K562 (cell line): ENCODE data around the gene S100A6. TPM values are rescaled to one million over a fixed set of nuclear protein-coding genes. Genes with fewer than 3 reads are reported as not detected.
A peak's percentile ranks its signal among the peaks of the same experiment; 100 is the strongest.

ENCODE experiments used
- E2F6 ChIP-seq, 2 experiments: IDR thresholded peaks; 2 replicates each; pipeline ENCODE4 v1.6.1; 2011; ENCODE audit warnings: borderline replicate concordance in 1 of 2, control low read depth in 1 of 2, low read depth in 1 of 2, low read length in 1 of 2, mild to moderate bottlenecking in 1 of 2, mixed read lengths in 1 of 2, moderate library complexity in 1 of 2; ENCODE audit not compliant: insufficient read depth in 1 of 2, insufficient read length in 1 of 2, poor library complexity in 1 of 2, severe bottlenecking in 1 of 2; ENCODE audit errors: extremely low read depth in 1 of 2
- KLF16 ChIP-seq: IDR thresholded peaks from 2 replicates; pipeline ENCODE4 v1.6.1; 2016; ENCODE audit warnings: antibody characterized with exemption
- L3MBTL2 ChIP-seq: fragments of 450-650 bp; IDR thresholded peaks from 2 replicates; pipeline ENCODE4 v1.6.1; 2016; ENCODE audit warnings: mild to moderate bottlenecking, moderate library complexity
- MAFF ChIP-seq: IDR thresholded peaks from 2 replicates; pipeline ENCODE4 v1.6.1; 2012; ENCODE audit warnings: low read length, improper control_type of control experiment
- MLX ChIP-seq, 2 experiments: fragments of 450-650 bp in 1 of 2; sonication (generic) in 1 of 2; formaldehyde crosslinking; conservative IDR thresholded peaks; 2 replicates each; pipeline versions ENCODE4 v1.4.0 to v1.8.1; 2020 to 2022; ENCODE audit warnings: mild to moderate bottlenecking in 1 of 2, missing genetic modification reagents in 1 of 2
- NFXL1 ChIP-seq: fragments of 450-650 bp; formaldehyde crosslinking; IDR thresholded peaks from 2 replicates; pipeline ENCODE4 v1.4.0; 2021; ENCODE audit warnings: mild to moderate bottlenecking
- PRMT5 ChIP-seq: sonication (generic); formaldehyde crosslinking; IDR thresholded peaks from 2 replicates; pipeline ENCODE4 v1.5.0; 2020; ENCODE audit warnings: missing genetic modification reagents
- SIN3A ChIP-seq, 2 experiments: fragments of 150-350 bp in 1 of 2; IDR thresholded peaks; 2 replicates each; pipeline ENCODE4 v1.6.1; 2011 to 2016; ENCODE audit warnings: borderline replicate concordance in 2 of 2, low read depth in 2 of 2, low read length in 2 of 2, mild to moderate bottlenecking in 2 of 2, moderate library complexity in 2 of 2; ENCODE audit not compliant: control insufficient read depth in 1 of 2
- THAP12 ChIP-seq: fragments of 250-450 bp; sonication (Bioruptor Pico); IDR thresholded peaks from 2 replicates; pipeline ENCODE4 v1.9.0; 2021; ENCODE audit warnings: mild to moderate bottlenecking, inconsistent platforms
- VEZF1 ChIP-seq: fragments of 200-800 bp; sonication (Bioruptor generic); IDR thresholded peaks from 2 replicates; pipeline ENCODE4 v1.6.1; 2017; ENCODE audit warnings: missing genetic modification characterization, missing compliant biosample characterization
- ZBTB49 ChIP-seq: sonication (generic); formaldehyde crosslinking; IDR thresholded peaks from 2 replicates; pipeline ENCODE4 v1.8.0; 2022; ENCODE audit warnings: missing genetic modification reagents, mild to moderate bottlenecking, borderline replicate concordance
- ZBTB5 ChIP-seq: fragments of 450-650 bp; IDR thresholded peaks from 2 replicates; pipeline ENCODE4 v1.6.1; 2017; ENCODE audit warnings: antibody characterized with exemption
- ZNF282 ChIP-seq: sonication (generic); formaldehyde crosslinking; IDR thresholded peaks from 2 replicates; pipeline ENCODE4 v1.8.1; 2023; ENCODE audit warnings: missing genetic modification reagents
- ZNF347 ChIP-seq: fragments of 450-650 bp; formaldehyde crosslinking; IDR thresholded peaks from 2 replicates; pipeline ENCODE4 v1.4.0; 2020; ENCODE audit warnings: low read depth, mild to moderate bottlenecking, moderate library complexity
- polyA plus RNA-seq, 8 experiments: library from polyadenylated mRNA; depleted of rRNA in 4 of 8; stranded (reverse) in 5 of 8; unstranded in 3 of 8; fragments of >200 nt; fragmentation: Nextera tagmentation in 2 of 8; fragmentation: Illumina TruSeq in 1 of 8; extraction: Ambion mirVana in 2 of 8; extraction: Trizol in 1 of 8; gene quantifications; 2 replicates each; pipeline versions ENCODE4 v1.2.1 to v1.2.3, GENCODE V29; 2011 to 2014; ENCODE audit warnings: inconsistent platforms in 1 of 8, missing spikeins in 1 of 8
- total RNA-seq, 7 experiments: library from RNA; depleted of rRNA in 6 of 7; stranded (reverse); fragments of >200 nt in 6 of 7; fragmentation: Illumina TruSeq in 2 of 7; extraction: Trizol in 2 of 7; gene quantifications; 2 replicates each; pipeline versions ENCODE4 v1.2.1 to v1.2.3, GENCODE V29; 2011 to 2021; ENCODE audit warnings: low replicate concordance in 1 of 7

S100A6 gene
- total and polyA plus RNA-seq, 9 of the 15 experiments (the other 6 are each of a cell fraction or from before 2014, with no cell fraction given): 9.8 to 66.5 (median 23.2) TPM

- peak; percentile 91 for TF ChIP-seq VEZF1
- TF ChIP-seq KLF16: peak; percentile 72
- TF ChIP-seq THAP12 (CRISPR knock-in tag): no peak
- TF ChIP-seq PRMT5: no peak
- TF ChIP-seq ZBTB5: no peak
- no peak for TF ChIP-seq SIN3A (IDR thresholded peaks at IDR 0.05; ENCODE audit: borderline replicate concordance in 2 of 2, control insufficient read depth in 1 of 2, low read depth in 2 of 2, low read length in 2 of 2)
- no peak for TF ChIP-seq ZBTB49 (CRISPR knock-in tag)
- no peak for TF ChIP-seq ZNF282 (CRISPR knock-in tag)
- TF ChIP-seq NFXL1: no peak
- TF ChIP-seq ZNF347: no peak
- peak; percentile 47 for TF ChIP-seq L3MBTL2
- peak; percentile 9; the same call in 1 of the 2 replicates for TF ChIP-seq MAFF
- TF ChIP-seq E2F6 (IDR thresholded peaks at IDR 0.05; ENCODE audit: borderline replicate concordance in 1 of 2, extremely low read depth in 1 of 2, insufficient read depth in 1 of 2, insufficient read length in 1 of 2, low read depth in 1 of 2, low read length in 1 of 2, poor library complexity in 1 of 2, severe bottlenecking in 1 of 2): peak in 1 of 2 experiments; percentile 5
- no peak for TF ChIP-seq MLX (CRISPR knock-in tag; conservative IDR thresholded peaks at IDR 0.05)
These were observed 30.9 kb upstream of the S100A6 start (continued) for GRCh38 chr1:153566414-153567371.
